GM23338 (cell line): ENCODE measurements around the gene DOCK7.

Experiments
- CTCF ChIP-seq, 2 experiments: fragments of 200-600 bp in 1 of 2; sonication (generic) in 1 of 2; conservative IDR thresholded peaks; 2 replicates each; pipeline versions ENCODE4 v1.5.1 to v1.6.1; 2016 to 2017; ENCODE audit warnings: antibody characterized with exemption in 2 of 2, low read depth in 2 of 2, mild to moderate bottlenecking in 2 of 2, moderate library complexity in 1 of 2
- POLR2AphosphoS5 ChIP-seq: IDR thresholded peaks from 2 replicates; pipeline ENCODE4 v1.6.1; 2016; ENCODE audit warnings: antibody characterized with exemption, low read depth

GRCh38 chr1:62462370-62462769 lies 225.8 kb downstream of the DOCK7 start:
- TF ChIP-seq CTCF (conservative IDR thresholded peaks at IDR 0.05; ENCODE audit: low read depth in 2 of 2) (no peak), POLR2AphosphoS5 (no peak)
